SK-N-SH (cell line): ENCODE data around the gene MROH2A. TPM values are rescaled to one million over a fixed set of nuclear protein-coding genes. Genes with fewer than 3 reads are reported as not detected.

Source experiments
- CTCF ChIA-PET: fragments of 300-600, 350-600 bp; formaldehyde crosslinking; extraction: SDS; loops from one replicate; lab custom pipeline; 2021; lab: Yijun Ruan, JAX
- POLR2A ChIA-PET: fragments of 350-600 bp; sonication (Branson Sonifier 250); formaldehyde crosslinking; extraction: SDS; loops from one replicate; lab custom pipeline; 2020; ENCODE audit warnings: antibody characterized with exemption, inconsistent platforms; lab: Yijun Ruan, JAX
- DNase-seq: peaks from one replicate; pipeline ENCODE4 v3.0.0; 2012
- H2AFZ ChIP-seq: fragments of 200-600 bp; sonication (generic); 2 replicates; pipeline ENCODE4 v1.8.1; 2016; ENCODE audit warnings: antibody characterized with exemption, mild to moderate bottlenecking, low read depth
- H3F3A ChIP-seq: fragments of 200-600 bp; sonication (generic); replicated peaks from 2 replicates; pipeline ENCODE3; 2016; ENCODE audit warnings: antibody characterized with exemption, mild to moderate bottlenecking; ENCODE audit not compliant: insufficient read depth
- H3K27ac ChIP-seq, 2 experiments: fragments of 200-500 bp in 1 of 2; fragments of 200-600 bp in 1 of 2; sonication (Bioruptor generic) in 1 of 2; sonication (generic), shearing (Covaris generic) in 1 of 2; 2 replicates each; pipeline versions ENCODE4 v1.5.1 to v1.6.1; 2014 to 2016; ENCODE audit warnings: low read depth in 2 of 2, inconsistent platforms in 1 of 2, low read length in 1 of 2, mild to moderate bottlenecking in 1 of 2, mixed read lengths in 1 of 2
- H3K27me3 ChIP-seq: fragments of 200-600 bp; sonication (generic), shearing (Covaris generic); 2 replicates; pipeline ENCODE4 v1.6.1; 2016; ENCODE audit warnings: mixed run types; ENCODE audit not compliant: insufficient read depth
- H3K36me3 ChIP-seq, 2 experiments: fragments of 200-500 bp in 1 of 2; fragments of 200-600 bp in 1 of 2; sonication (Bioruptor generic) in 1 of 2; sonication (generic) in 1 of 2; replicated peaks in 1 of 2; 2 replicates each; pipeline versions ENCODE3 to v1.5.1; 2014 to 2016; ENCODE audit warnings: low read length in 1 of 2, mild to moderate bottlenecking in 1 of 2; ENCODE audit not compliant: insufficient read depth in 2 of 2, control insufficient read depth in 1 of 2
- H3K4me1 ChIP-seq, 2 experiments: fragments of 200-500 bp in 1 of 2; fragments of 200-600 bp in 1 of 2; sonication (Bioruptor generic) in 1 of 2; sonication (generic), shearing (Covaris generic) in 1 of 2; 2 replicates each; pipeline versions ENCODE4 v1.5.1 to v1.6.1; 2014 to 2016; ENCODE audit warnings: low read depth in 1 of 2, low read length in 1 of 2, mixed run types in 1 of 2; ENCODE audit not compliant: insufficient read depth in 2 of 2, control insufficient read depth in 1 of 2
- H3K4me2 ChIP-seq: fragments of 200-600 bp; sonication (generic), shearing (Covaris generic); 2 replicates; pipeline ENCODE4 v1.6.1; 2017; ENCODE audit warnings: mixed run types
- H3K4me3 ChIP-seq, 2 experiments: fragments of 200-500 bp in 1 of 2; fragments of 200-600 bp in 1 of 2; sonication (Bioruptor generic) in 1 of 2; sonication (generic), shearing (Covaris generic) in 1 of 2; 2 replicates each; pipeline versions ENCODE4 v1.5.1 to v1.8.1; 2014 to 2016; ENCODE audit warnings: low read depth in 2 of 2, inconsistent platforms in 1 of 2, low read length in 1 of 2, mild to moderate bottlenecking in 1 of 2, mixed read lengths in 1 of 2, moderate library complexity in 1 of 2
- H3K79me2 ChIP-seq: fragments of 200-600 bp; sonication (generic); 2 replicates; pipeline ENCODE4 v1.8.1; 2017; ENCODE audit warnings: mild to moderate bottlenecking; ENCODE audit not compliant: insufficient read depth
- H3K9ac ChIP-seq: fragments of 200-600 bp; sonication (generic); 2 replicates; pipeline ENCODE4 v1.6.1; 2017; ENCODE audit warnings: mixed run types
- H3K9me2 ChIP-seq: fragments of 200-600 bp; sonication (generic); 2 replicates; pipeline ENCODE4 v1.6.1; 2017; ENCODE audit warnings: mixed run types
- H3K9me3 ChIP-seq: fragments of 200-600 bp; sonication (generic); 2 replicates; pipeline ENCODE4 v1.6.1; 2017; ENCODE audit warnings: mixed run types, mild to moderate bottlenecking, moderate library complexity
- H4K20me1 ChIP-seq: fragments of 200-600 bp; sonication (generic); 2 replicates; pipeline ENCODE4 v1.6.1; 2017; ENCODE audit warnings: mild to moderate bottlenecking, mixed run types; ENCODE audit not compliant: insufficient read depth
- CHD2 ChIP-seq: fragments of 150-350 bp; IDR thresholded peaks from 2 replicates; pipeline ENCODE4 v1.6.1; 2018; ENCODE audit warnings: low read length; ENCODE audit not compliant: partially characterized antibody
- ELF1 ChIP-seq: IDR thresholded peaks from 2 replicates; pipeline ENCODE4 v1.4.0; 2012
- EZH2phosphoT487 ChIP-seq: fragments of 200-600 bp; sonication (generic); IDR thresholded peaks from 2 replicates; pipeline ENCODE4 v1.6.1; 2017; ENCODE audit warnings: low read depth, mixed run types, mild to moderate bottlenecking, antibody characterized with exemption, moderate library complexity, borderline replicate concordance
- FOSL2 ChIP-seq: IDR thresholded peaks from 2 replicates; pipeline ENCODE4 v1.4.0; 2012; ENCODE audit warnings: low read depth, mild to moderate bottlenecking, moderate library complexity, borderline replicate concordance
- GABPA ChIP-seq: IDR thresholded peaks from 2 replicates; pipeline ENCODE4 v1.4.0; 2012; ENCODE audit warnings: low read depth, mild to moderate bottlenecking
- GATA2 ChIP-seq: sonication (generic); formaldehyde crosslinking; IDR thresholded peaks from 2 replicates; pipeline ENCODE4 v1.5.0; 2020; ENCODE audit warnings: mild to moderate bottlenecking, missing genetic modification reagents
- JUND ChIP-seq: IDR thresholded peaks from 2 replicates; pipeline ENCODE4 v1.4.0; 2012
- NRF1 ChIP-seq: IDR thresholded peaks from 2 replicates; pipeline ENCODE4 v1.6.1; 2012; ENCODE audit warnings: low read depth, mild to moderate bottlenecking, low read length
- RCOR1 ChIP-seq: fragments of 150-350 bp; IDR thresholded peaks from 2 replicates; pipeline ENCODE4 v1.6.1; 2017; ENCODE audit warnings: antibody characterized with exemption, low read length
- RXRA ChIP-seq: IDR thresholded peaks from 2 replicates; pipeline ENCODE4 v1.4.0; 2012; ENCODE audit warnings: low read depth, mild to moderate bottlenecking, borderline replicate concordance
- SIN3A ChIP-seq: IDR thresholded peaks from 2 replicates; pipeline ENCODE4 v1.6.1; 2012; ENCODE audit warnings: low read depth, mild to moderate bottlenecking, low read length, moderate library complexity, borderline replicate concordance
- SMC3 ChIP-seq: IDR thresholded peaks from 2 replicates; pipeline ENCODE4 v1.6.1; 2012; ENCODE audit warnings: low read depth, low read length, improper control_type of control experiment
- TAF1 ChIP-seq: IDR thresholded peaks from 2 replicates; pipeline ENCODE4 v1.6.1; 2012; ENCODE audit warnings: low read depth, mild to moderate bottlenecking, low read length, moderate library complexity, borderline replicate concordance
- TCF12 ChIP-seq: IDR thresholded peaks from 2 replicates; pipeline ENCODE4 v1.4.0; 2012
- TEAD4 ChIP-seq: IDR thresholded peaks from 2 replicates; pipeline ENCODE4 v1.4.0; 2012; ENCODE audit warnings: mild to moderate bottlenecking, borderline replicate concordance; ENCODE audit not compliant: insufficient read depth
- YY1 ChIP-seq: IDR thresholded peaks from 2 replicates; pipeline ENCODE4 v1.4.0; 2012; ENCODE audit warnings: low read depth, mild to moderate bottlenecking
- WGBS: methylation state at CpG from one replicate; pipeline ENCODE4 v1.1.6; 2017; ENCODE audit warnings: low lambda C conversion rate; 5-methylcytosine and 5-hydroxymethylcytosine counted together
- polyA plus RNA-seq, 3 experiments: library from polyadenylated mRNA; depleted of rRNA; stranded (reverse); fragments of >200 nt; gene quantifications; 2 replicates each; pipeline ENCODE4 v1.2.3, GENCODE V29; 2012
- TF ChIP-seq, protein P1 (sequence below): fragments of 150-350 bp; IDR thresholded peaks from 2 replicates; pipeline ENCODE4 v1.6.1; 2017; ENCODE audit warnings: antibody characterized with exemption, low read length, low read depth, borderline replicate concordance
- TF ChIP-seq, protein P2 (sequence below): IDR thresholded peaks from 2 replicates; pipeline ENCODE4 v1.4.0; 2012; ENCODE audit warnings: low read depth, borderline replicate concordance
- TF ChIP-seq, protein P3 (sequence below): IDR thresholded peaks from 2 replicates; pipeline ENCODE4 v1.4.0; 2012; ENCODE audit warnings: low read depth, borderline replicate concordance
- TF ChIP-seq, protein P4 (sequence below): IDR thresholded peaks from 2 replicates; pipeline ENCODE4; 2012

MROH2A gene, protein sequence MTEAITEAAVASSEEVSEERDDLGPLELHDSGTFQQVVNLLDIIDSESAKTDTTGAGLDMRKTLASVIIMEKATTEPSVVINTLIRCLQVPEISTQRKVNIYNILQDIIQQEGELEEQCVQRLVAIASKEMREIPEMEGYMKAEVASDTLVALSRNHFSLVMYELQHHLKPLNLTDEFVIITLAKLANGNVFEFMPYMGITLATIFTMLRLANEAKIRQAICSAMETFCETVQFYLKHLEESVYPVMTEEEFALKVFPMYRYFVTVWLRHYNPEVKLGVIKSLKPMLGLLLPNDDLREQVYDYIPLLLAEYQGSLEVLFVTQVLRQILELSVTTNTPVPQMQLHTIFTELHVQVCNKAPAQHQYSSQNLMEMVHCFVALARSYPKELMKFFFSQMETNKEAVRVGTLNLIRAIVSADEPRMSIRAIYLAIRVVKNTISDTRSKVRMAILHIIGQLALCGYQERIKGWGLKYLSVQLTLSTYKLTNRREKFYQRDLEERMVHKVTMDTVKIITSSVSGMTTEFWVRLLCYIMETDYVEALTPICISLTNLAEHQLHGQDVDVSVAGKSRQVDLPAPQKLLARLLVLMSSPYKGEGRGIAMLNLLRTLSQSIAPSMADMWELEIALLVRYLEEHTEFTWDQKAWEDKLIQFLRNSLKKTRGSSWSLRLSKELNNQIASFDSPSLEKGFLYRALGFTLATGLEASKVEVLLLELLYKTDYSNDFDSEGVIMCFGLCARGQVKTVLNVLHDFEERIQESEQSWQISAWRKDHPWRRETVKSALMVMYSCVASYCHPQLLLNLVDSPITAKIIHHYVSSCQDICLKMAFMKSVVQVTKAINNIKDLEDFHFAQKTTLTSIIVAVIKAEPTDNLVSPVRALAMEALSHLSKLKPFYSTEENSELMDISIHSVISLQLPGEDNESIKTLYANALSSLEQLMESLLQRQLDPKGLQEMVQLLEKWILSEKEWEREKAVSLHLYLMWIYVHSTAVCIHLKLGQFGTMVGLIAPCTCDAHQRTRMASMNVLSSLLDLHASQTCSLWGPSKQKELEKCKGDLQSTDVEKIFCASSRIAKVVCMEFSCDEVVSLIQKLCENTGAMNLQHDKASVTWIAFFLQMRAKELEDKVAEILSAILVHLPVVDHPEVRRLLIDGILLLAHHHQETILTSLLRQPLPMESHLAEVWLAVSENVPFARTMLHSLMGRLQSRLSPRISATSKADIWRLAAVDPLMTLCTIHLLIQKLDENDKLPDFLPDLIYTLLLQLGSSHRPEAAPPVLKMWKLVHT (N-terminal part only)
- 0.02 TPM in 1 of 2 replicates, not detected in the other for polyA plus RNA-seq (2012; rRNA removed)
- not detected in 2 replicates for polyA plus RNA-seq (2012; cell fraction: cytosol; rRNA removed)
- polyA plus RNA-seq (2012; cell fraction: nucleus; rRNA removed), result 0.07 TPM in 1 of 2 replicates, not detected in the other

DNA sequence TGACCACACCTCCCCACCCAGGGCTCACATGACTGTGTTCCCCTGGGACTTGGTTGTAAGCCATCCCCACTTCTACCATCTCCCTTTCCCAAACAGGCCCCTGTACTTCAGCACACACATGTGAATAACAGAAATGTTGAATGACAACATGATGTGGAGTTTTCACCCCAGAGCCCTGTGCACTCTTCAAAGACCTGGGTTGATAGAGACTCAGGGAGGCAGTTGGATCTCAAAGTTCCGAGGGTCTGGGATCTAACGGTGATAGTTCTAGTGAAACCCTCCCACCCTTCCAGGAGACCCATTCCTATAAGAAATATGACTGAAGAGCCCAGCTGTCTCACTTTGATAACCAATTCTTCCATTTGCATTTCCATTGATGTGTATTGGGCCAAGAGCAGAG lies at the start of gene MROH2A:
MROH2A (plus strand) TSS at position 301 of the 400 bp plus-strand sequence. CDS start 1,029 bp downstream, outside the sequence.
- H3K27ac ChIP-seq, result no peak within 1 kb of the TSS
- no peaks in the 10 kb centered on the region for H3K9me2 ChIP-seq
- POLR2A ChIA-PET, result no interaction called here
- H3K79me2 ChIP-seq, result no peaks in the 10 kb centered on the region
- H3F3A ChIP-seq, result no peaks in the 10 kb centered on the region
- H2AFZ ChIP-seq, result no peak within 1 kb of the TSS
- no peaks in the 10 kb centered on the region for H4K20me1 ChIP-seq
- WGBS, result 18% methylated on average over 2 of the region's 2 CpGs
- no peaks in the 10 kb centered on the region for H3K27me3 ChIP-seq
- no peaks in the 10 kb centered on the region for H3K4me1 ChIP-seq
- CTCF ChIA-PET, result no interaction called here
- H3K36me3 ChIP-seq, result no peaks in the 10 kb centered on the region
- H3K9me3 ChIP-seq, result no peaks in the 10 kb centered on the region
- TF ChIP-seq EZH2phosphoT487 (no peak), GABPA (no peak), RXRA (no peak), TAF1 (no peak), JUND (no peak), RCOR1 (no peak), SIN3A (no peak), NRF1 (no peak), FOSL2 (no peak), CHD2 (no peak), TEAD4 (no peak), TCF12 (no peak), ELF1 (no peak), GATA2 (CRISPR knock-in tag) (no peak), SMC3 (no peak), YY1 (no peak)
- TF ChIP-seq, protein P1, sequence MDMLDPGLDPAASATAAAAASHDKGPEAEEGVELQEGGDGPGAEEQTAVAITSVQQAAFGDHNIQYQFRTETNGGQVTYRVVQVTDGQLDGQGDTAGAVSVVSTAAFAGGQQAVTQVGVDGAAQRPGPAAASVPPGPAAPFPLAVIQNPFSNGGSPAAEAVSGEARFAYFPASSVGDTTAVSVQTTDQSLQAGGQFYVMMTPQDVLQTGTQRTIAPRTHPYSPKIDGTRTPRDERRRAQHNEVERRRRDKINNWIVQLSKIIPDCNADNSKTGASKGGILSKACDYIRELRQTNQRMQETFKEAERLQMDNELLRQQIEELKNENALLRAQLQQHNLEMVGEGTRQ, result no peak
- TF ChIP-seq, protein P2, sequence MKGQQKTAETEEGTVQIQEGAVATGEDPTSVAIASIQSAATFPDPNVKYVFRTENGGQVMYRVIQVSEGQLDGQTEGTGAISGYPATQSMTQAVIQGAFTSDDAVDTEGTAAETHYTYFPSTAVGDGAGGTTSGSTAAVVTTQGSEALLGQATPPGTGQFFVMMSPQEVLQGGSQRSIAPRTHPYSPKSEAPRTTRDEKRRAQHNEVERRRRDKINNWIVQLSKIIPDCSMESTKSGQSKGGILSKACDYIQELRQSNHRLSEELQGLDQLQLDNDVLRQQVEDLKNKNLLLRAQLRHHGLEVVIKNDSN, result no peak
- TF ChIP-seq, protein P3, sequence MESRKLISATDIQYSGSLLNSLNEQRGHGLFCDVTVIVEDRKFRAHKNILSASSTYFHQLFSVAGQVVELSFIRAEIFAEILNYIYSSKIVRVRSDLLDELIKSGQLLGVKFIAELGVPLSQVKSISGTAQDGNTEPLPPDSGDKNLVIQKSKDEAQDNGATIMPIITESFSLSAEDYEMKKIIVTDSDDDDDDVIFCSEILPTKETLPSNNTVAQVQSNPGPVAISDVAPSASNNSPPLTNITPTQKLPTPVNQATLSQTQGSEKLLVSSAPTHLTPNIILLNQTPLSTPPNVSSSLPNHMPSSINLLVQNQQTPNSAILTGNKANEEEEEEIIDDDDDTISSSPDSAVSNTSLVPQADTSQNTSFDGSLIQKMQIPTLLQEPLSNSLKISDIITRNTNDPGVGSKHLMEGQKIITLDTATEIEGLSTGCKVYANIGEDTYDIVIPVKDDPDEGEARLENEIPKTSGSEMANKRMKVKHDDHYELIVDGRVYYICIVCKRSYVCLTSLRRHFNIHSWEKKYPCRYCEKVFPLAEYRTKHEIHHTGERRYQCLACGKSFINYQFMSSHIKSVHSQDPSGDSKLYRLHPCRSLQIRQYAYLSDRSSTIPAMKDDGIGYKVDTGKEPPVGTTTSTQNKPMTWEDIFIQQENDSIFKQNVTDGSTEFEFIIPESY, result no peak
- TF ChIP-seq, protein P4, sequence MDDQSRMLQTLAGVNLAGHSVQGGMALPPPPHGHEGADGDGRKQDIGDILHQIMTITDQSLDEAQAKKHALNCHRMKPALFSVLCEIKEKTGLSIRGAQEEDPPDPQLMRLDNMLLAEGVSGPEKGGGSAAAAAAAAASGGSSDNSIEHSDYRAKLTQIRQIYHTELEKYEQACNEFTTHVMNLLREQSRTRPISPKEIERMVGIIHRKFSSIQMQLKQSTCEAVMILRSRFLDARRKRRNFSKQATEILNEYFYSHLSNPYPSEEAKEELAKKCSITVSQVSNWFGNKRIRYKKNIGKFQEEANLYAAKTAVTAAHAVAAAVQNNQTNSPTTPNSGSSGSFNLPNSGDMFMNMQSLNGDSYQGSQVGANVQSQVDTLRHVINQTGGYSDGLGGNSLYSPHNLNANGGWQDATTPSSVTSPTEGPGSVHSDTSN, result no peak
- H3K9ac ChIP-seq, result no peak within 1 kb of the TSS
- no peak within 1 kb of the TSS for H3K4me2 ChIP-seq
- H3K4me3 ChIP-seq, result no peak within 1 kb of the TSS
- DNase-seq, result no peak
